HepG2 (cell line): Measurements from ENCODE around the gene CD151. TPM values are rescaled to one million over a fixed set of nuclear protein-coding genes. Genes with fewer than 3 reads are reported as not detected.

Source experiments
- ARID2 ChIP-seq: sonication (generic); formaldehyde crosslinking; IDR thresholded peaks from 2 replicates; pipeline ENCODE4 v1.8.1; 2022; ENCODE audit warnings: mild to moderate bottlenecking, missing genetic modification reagents, borderline replicate concordance
- BRCA1 ChIP-seq: sonication (generic); formaldehyde crosslinking; IDR thresholded peaks from 2 replicates; pipeline ENCODE4 v1.4.0; 2020; ENCODE audit warnings: missing genetic modification reagents
- IKZF1 ChIP-seq: fragments of 450-650 bp; IDR thresholded peaks from 2 replicates; pipeline ENCODE4 v1.7.1; 2016
- JUND ChIP-seq: sonication (generic); formaldehyde crosslinking; IDR thresholded peaks from 2 replicates; pipeline ENCODE4 v1.8.0; 2022; ENCODE audit warnings: mild to moderate bottlenecking, missing genetic modification reagents
- NAIF1 ChIP-seq: sonication (generic); formaldehyde crosslinking; IDR thresholded peaks from 2 replicates; pipeline ENCODE4 v1.5.0; 2020; ENCODE audit warnings: mild to moderate bottlenecking, missing genetic modification reagents, borderline replicate concordance
- PITX1 ChIP-seq: sonication (generic); formaldehyde crosslinking; IDR thresholded peaks from 2 replicates; pipeline ENCODE4 v1.5.1; 2020; ENCODE audit warnings: mild to moderate bottlenecking, missing genetic modification reagents
- SP1 ChIP-seq, 2 experiments: fragments of 450-650 bp in 1 of 2; sonication (generic) in 1 of 2; formaldehyde crosslinking in 1 of 2; IDR thresholded peaks; 2 replicates each; pipeline versions ENCODE4 v1.4.0 to v1.6.1; 2016 to 2020; ENCODE audit warnings: missing genetic modification reagents in 1 of 2
- SP5 ChIP-seq: IDR thresholded peaks from 2 replicates; pipeline ENCODE4 v1.6.1; 2016; ENCODE audit warnings: low read depth, borderline replicate concordance
- SRY ChIP-seq: sonication (generic); formaldehyde crosslinking; IDR thresholded peaks from 2 replicates; pipeline ENCODE4 v1.8.0; 2022; ENCODE audit warnings: mild to moderate bottlenecking, missing genetic modification reagents
- TEAD2 ChIP-seq: sonication (generic); formaldehyde crosslinking; IDR thresholded peaks from 2 replicates; pipeline ENCODE4 v1.9.0; 2021; ENCODE audit warnings: missing genetic modification reagents
- WIZ ChIP-seq: sonication (generic); formaldehyde crosslinking; IDR thresholded peaks from 2 replicates; pipeline ENCODE4 v1.5.1; 2020; ENCODE audit warnings: mild to moderate bottlenecking, missing genetic modification reagents
- ZFYVE20 ChIP-seq: sonication (generic); formaldehyde crosslinking; IDR thresholded peaks from 2 replicates; pipeline ENCODE4 v1.8.0; 2023; ENCODE audit warnings: low read depth, mild to moderate bottlenecking, moderate library complexity, missing genetic modification reagents, borderline replicate concordance
- ZNF235 ChIP-seq: sonication (generic); formaldehyde crosslinking; IDR thresholded peaks from 2 replicates; pipeline ENCODE4 v1.8.1; 2023; ENCODE audit warnings: mild to moderate bottlenecking, missing genetic modification reagents, borderline replicate concordance
- ZNF33A ChIP-seq: sonication (generic); formaldehyde crosslinking; IDR thresholded peaks from 2 replicates; pipeline ENCODE4 v1.5.1; 2020; ENCODE audit warnings: missing genetic modification reagents, mild to moderate bottlenecking, moderate library complexity, borderline replicate concordance
- ZNF720 ChIP-seq: sonication (generic); formaldehyde crosslinking; IDR thresholded peaks from 2 replicates; pipeline ENCODE4 v1.4.0; 2020; ENCODE audit warnings: missing genetic modification reagents
- ZSCAN21 ChIP-seq: sonication (generic); formaldehyde crosslinking; IDR thresholded peaks from 2 replicates; pipeline ENCODE4 v1.8.0; 2022; ENCODE audit warnings: mild to moderate bottlenecking, missing genetic modification reagents, moderate library complexity, borderline replicate concordance
- polyA plus RNA-seq, 8 experiments: library from polyadenylated mRNA; depleted of rRNA in 3 of 8; stranded (reverse) in 7 of 8; unstranded in 1 of 8; fragments of >200 nt; fragmentation: Illumina TruSeq in 4 of 8; extraction: Trizol in 4 of 8; gene quantifications; 2 replicates each; pipeline versions ENCODE4 v1.2.1 to v1.2.3, GENCODE V29; 2011 to 2016; ENCODE audit warnings: low read depth in 4 of 8, missing spikeins in 1 of 8, mixed read lengths in 1 of 8; ENCODE audit not compliant: insufficient read depth in 1 of 8
- total RNA-seq, 5 experiments: library from RNA; depleted of rRNA; stranded (reverse); fragments of >200 nt; fragmentation: Illumina TruSeq; extraction: Trizol; gene quantifications; 2 replicates each; pipeline ENCODE4 v1.2.3, GENCODE V29; 2016; ENCODE audit warnings: low read depth in 1 of 5
- TF ChIP-seq, protein P1 (sequence below): sonication (generic); formaldehyde crosslinking; IDR thresholded peaks from 2 replicates; pipeline ENCODE4 v1.8.0; 2022; ENCODE audit warnings: low read depth, missing genetic modification reagents
- TF ChIP-seq, protein P2 (sequence below): IDR thresholded peaks from 2 replicates; pipeline ENCODE4 v1.6.1; 2016; ENCODE audit warnings: control low read depth
- TF ChIP-seq, protein P3 (sequence below), 2 experiments: sonication (generic) in 1 of 2; formaldehyde crosslinking in 1 of 2; IDR thresholded peaks; 2 replicates each; pipeline versions ENCODE4 v1.6.1 to v1.9.0; 2014 to 2022; ENCODE audit warnings: antibody characterized with exemption in 1 of 2, borderline replicate concordance in 1 of 2, inconsistent platforms in 1 of 2, low read depth in 1 of 2, missing genetic modification reagents in 1 of 2

CD151 gene
- total and polyA plus RNA-seq, 2 of the 13 experiments (the other 11 are each of a cell fraction or from before 2014, with no cell fraction given), result 125 to 197 TPM

DNA sequence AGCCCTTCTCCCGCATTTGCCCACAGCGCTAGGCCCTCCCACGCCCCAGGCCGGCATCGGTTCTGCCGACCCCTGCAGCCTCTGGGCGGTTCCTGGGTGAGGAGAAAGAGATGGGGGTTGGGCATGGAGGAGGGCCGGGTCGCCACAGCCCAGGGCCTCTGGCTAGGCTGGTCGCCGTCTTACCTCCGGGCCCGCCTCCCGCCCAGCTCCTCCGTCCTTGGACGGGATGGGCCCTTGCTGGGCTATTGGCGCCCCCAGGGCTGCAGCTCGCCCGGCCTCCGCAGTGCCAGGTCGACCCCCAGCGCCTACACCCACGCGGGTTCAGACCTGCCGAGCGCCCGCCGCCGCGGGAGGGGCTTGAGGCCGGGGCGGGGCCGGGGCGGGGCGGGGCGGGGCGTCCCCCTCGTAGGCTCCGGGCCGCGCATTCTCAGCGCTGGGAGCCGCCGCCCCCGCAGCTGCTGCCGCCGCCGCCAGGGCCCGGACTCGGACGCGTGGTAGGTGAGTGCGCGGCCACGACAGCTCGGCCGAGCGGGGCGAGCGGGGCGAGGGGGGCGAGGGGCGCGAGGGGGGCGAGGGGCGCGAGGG is at the start of gene CD151 (continued):
- TF ChIP-seq PITX1 (CRISPR knock-in tag) (0 out of 2 replicates have a peak, but pooled peaks have one; percentile 24), SP1 (IDR thresholded peaks at IDR 0.05) (no peak), SP1 (CRISPR knock-in tag; IDR thresholded peaks at IDR 0.05) (0 out of 2 replicates have a peak, but pooled peaks have one; percentile 32), ARID2 (no peak), ZFYVE20 (no peak), SP5 (CRISPR knock-in tag) (no peak), TEAD2 (CRISPR knock-in tag) (no peak), JUND (CRISPR knock-in tag) (no peak), IKZF1 (no peak), BRCA1 (CRISPR knock-in tag) (no peak), SRY (CRISPR knock-in tag) (peak; percentile 61; the same call in 1 of the 2 replicates), ZNF33A (CRISPR knock-in tag) (no peak), ZNF235 (CRISPR knock-in tag) (no peak), WIZ (CRISPR knock-in tag) (no peak), ZNF720 (no peak), ZSCAN21 (peak; percentile 21; the same call in 1 of the 2 replicates), NAIF1 (CRISPR knock-in tag) (no peak)
- TF ChIP-seq, protein P1, sequence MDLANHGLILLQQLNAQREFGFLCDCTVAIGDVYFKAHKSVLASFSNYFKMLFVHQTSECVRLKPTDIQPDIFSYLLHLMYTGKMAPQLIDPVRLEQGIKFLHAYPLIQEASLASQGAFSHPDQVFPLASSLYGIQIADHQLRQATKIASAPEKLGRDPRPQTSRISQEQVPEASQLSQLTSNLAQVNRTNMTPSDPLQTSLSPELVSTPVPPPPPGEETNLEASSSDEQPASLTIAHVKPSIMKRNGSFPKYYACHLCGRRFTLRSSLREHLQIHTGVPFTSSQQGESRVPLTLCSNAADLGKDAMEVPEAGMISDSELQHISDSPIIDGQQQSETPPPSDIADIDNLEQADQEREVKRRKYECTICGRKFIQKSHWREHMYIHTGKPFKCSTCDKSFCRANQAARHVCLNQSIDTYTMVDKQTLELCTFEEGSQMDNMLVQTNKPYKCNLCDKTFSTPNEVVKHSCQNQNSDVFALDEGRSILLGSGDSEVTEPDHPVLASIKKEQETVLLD (CRISPR knock-in tag), result no peak
- TF ChIP-seq, protein P2, sequence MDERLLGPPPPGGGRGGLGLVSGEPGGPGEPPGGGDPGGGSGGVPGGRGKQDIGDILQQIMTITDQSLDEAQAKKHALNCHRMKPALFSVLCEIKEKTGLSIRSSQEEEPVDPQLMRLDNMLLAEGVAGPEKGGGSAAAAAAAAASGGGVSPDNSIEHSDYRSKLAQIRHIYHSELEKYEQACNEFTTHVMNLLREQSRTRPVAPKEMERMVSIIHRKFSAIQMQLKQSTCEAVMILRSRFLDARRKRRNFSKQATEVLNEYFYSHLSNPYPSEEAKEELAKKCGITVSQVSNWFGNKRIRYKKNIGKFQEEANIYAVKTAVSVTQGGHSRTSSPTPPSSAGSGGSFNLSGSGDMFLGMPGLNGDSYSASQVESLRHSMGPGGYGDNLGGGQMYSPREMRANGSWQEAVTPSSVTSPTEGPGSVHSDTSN (CRISPR knock-in tag), result no peak
- TF ChIP-seq, protein P3, sequence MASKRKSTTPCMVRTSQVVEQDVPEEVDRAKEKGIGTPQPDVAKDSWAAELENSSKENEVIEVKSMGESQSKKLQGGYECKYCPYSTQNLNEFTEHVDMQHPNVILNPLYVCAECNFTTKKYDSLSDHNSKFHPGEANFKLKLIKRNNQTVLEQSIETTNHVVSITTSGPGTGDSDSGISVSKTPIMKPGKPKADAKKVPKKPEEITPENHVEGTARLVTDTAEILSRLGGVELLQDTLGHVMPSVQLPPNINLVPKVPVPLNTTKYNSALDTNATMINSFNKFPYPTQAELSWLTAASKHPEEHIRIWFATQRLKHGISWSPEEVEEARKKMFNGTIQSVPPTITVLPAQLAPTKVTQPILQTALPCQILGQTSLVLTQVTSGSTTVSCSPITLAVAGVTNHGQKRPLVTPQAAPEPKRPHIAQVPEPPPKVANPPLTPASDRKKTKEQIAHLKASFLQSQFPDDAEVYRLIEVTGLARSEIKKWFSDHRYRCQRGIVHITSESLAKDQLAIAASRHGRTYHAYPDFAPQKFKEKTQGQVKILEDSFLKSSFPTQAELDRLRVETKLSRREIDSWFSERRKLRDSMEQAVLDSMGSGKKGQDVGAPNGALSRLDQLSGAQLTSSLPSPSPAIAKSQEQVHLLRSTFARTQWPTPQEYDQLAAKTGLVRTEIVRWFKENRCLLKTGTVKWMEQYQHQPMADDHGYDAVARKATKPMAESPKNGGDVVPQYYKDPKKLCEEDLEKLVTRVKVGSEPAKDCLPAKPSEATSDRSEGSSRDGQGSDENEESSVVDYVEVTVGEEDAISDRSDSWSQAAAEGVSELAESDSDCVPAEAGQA (IDR thresholded peaks at IDR 0.05; ENCODE audit: low read depth), result no peak
- TF ChIP-seq, protein P3 (CRISPR knock-in tag; IDR thresholded peaks at IDR 0.05; ENCODE audit: borderline replicate concordance), result no peak
